NB4 (cell line): ENCODE measurements around the gene ZNF652.

Source experiments
- MYC ChIP-seq: IDR thresholded peaks from 2 replicates; pipeline ENCODE4 v1.6.1; 2011; ENCODE audit warnings: low read depth, low read length
- POLR2A ChIP-seq: IDR thresholded peaks from 2 replicates; pipeline ENCODE4 v1.6.1; 2011; ENCODE audit warnings: mild to moderate bottlenecking; ENCODE audit not compliant: insufficient read length; ENCODE audit errors: extremely low read depth
- TF ChIP-seq, protein P1 (sequence below): IDR thresholded peaks from one replicate; pipeline ENCODE4 v1.5.1; 2012; ENCODE audit warnings: low read depth, low read length
- TF ChIP-seq, protein P2 (sequence below): IDR thresholded peaks from 2 replicates; pipeline ENCODE4 v1.6.1; 2011; ENCODE audit warnings: low read depth, low read length

DNA sequence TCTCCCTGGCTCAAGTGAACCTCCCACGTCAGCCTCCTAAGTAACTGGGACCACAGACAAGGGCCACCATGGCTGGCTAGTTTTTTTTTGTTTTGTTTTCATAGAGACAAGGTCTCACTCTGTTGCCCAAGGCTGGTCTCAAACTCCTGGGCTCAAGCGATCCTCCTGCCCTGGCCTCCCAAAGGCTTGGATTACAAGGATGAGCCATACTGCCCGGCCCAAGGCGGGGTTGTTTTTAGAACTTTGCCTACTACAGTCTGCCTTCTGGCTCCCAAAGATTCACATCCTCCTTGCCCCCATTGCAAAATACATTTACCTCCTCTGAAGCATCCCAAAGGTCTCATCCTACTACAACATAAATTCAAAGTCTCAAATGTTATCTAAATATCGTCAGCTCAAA is 82.0 kb downstream of the ZNF652 start:
- TF ChIP-seq, protein P1, sequence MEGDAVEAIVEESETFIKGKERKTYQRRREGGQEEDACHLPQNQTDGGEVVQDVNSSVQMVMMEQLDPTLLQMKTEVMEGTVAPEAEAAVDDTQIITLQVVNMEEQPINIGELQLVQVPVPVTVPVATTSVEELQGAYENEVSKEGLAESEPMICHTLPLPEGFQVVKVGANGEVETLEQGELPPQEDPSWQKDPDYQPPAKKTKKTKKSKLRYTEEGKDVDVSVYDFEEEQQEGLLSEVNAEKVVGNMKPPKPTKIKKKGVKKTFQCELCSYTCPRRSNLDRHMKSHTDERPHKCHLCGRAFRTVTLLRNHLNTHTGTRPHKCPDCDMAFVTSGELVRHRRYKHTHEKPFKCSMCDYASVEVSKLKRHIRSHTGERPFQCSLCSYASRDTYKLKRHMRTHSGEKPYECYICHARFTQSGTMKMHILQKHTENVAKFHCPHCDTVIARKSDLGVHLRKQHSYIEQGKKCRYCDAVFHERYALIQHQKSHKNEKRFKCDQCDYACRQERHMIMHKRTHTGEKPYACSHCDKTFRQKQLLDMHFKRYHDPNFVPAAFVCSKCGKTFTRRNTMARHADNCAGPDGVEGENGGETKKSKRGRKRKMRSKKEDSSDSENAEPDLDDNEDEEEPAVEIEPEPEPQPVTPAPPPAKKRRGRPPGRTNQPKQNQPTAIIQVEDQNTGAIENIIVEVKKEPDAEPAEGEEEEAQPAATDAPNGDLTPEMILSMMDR = no peak
- TF ChIP-seq, protein P2, sequence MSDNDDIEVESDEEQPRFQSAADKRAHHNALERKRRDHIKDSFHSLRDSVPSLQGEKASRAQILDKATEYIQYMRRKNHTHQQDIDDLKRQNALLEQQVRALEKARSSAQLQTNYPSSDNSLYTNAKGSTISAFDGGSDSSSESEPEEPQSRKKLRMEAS = no peak
- TF ChIP-seq POLR2A = no peak
- TF ChIP-seq MYC = no peak
